ENCODE results near the gene TRIM31.
A peak's percentile ranks its signal among the peaks of the same experiment; 100 is the strongest.

TRIM31 gene

GRCh38 chr6:30112402-30112994 is 392 bp downstream of the TRIM31 start:
- DNase-seq = no peak

GRCh38 chr6:30111266-30111856 is 1.5 kb downstream of the TRIM31 start:
- DNase-seq = no peak

GRCh38 chr6:30104661-30105060 is 8.2 kb downstream of the TRIM31 start:
- no peak for DNase-seq

- no peak for DNase-seq
These were observed 9.1 kb downstream of the TRIM31 start for GRCh38 chr6:30103872-30104179.

GRCh38 chr6:30102970-30103871 is 9.7 kb downstream of the TRIM31 start:
- peak in 13 of 14 donors; percentile 12 to 75 (median 58) for DNase-seq

- peak in 1 of 14 donors; percentile 45 for DNase-seq
These were observed 10.4 kb downstream of the TRIM31 start for GRCh38 chr6:30102414-30102969.

GRCh38 chr6:30101444-30102413 is 11.2 kb downstream of the TRIM31 start:
- peak in 13 of 14 donors; percentile 19 to 84 (median 62) for DNase-seq

GRCh38 chr6:30100585-30101443 is 12.1 kb downstream of the TRIM31 start:
- peak in 2 of 14 donors; percentile 0 to 6 for DNase-seq

GRCh38 chr6:30100154-30100553 is 12.7 kb downstream of the TRIM31 start:
- no peak for DNase-seq

- no peak for DNase-seq
These were observed 14.8 kb downstream of the TRIM31 start for GRCh38 chr6:30097902-30098768.

- DNase-seq = no peak
These were observed 16.1 kb downstream of the TRIM31 start for GRCh38 chr6:30096829-30097228.

- no peak for DNase-seq
These were observed 18.8 kb downstream of the TRIM31 start for GRCh38 chr6:30093951-30094661.

GRCh38 chr6:30092852-30093543 is 19.9 kb downstream of the TRIM31 start:
- DNase-seq = no peak

GRCh38 chr6:30091577-30092381 is 21.1 kb downstream of the TRIM31 start:
- no peak for DNase-seq

GRCh38 chr6:30087876-30088275 is 25.0 kb downstream of the TRIM31 start:
- no peak for DNase-seq

- DNase-seq = no peak
These were observed 35.7 kb downstream of the TRIM31 start for GRCh38 chr6:30077218-30077617.

GRCh38 chr6:30075790-30076732 is 36.8 kb downstream of the TRIM31 start:
- no peak for DNase-seq
